GM13977 (cell line): ENCODE measurements around the gene CREB3L4.

ENCODE experiments used
- DNase-seq: peaks from one replicate; pipeline ENCODE4 v3.0.0; 2012; ENCODE audit warnings: low spot score
- CTCF ChIP-seq: IDR thresholded peaks from 2 replicates; pipeline ENCODE4 v1.5.1; 2012; ENCODE audit warnings: mild to moderate bottlenecking, control low read depth; ENCODE audit not compliant: insufficient read depth; ENCODE audit errors: extremely low read depth, missing control alignments
- in situ Hi-C: fragments of 300-500 bp; cut with MboI; formaldehyde crosslinking; loops from one replicate; pipeline ENCODE4 v1.12.0; 2022; ENCODE audit warnings: low sequenced_read_pairs, low pct_unique_long_range_greater_than_20kb, mixed read lengths, inconsistent platforms; ENCODE audit not compliant: unreplicated experiment

Gene CREB3L4

GRCh38 chr1:153967107-153967999 lies at the start of gene CREB3L4:
TSS of gene CREB3L4 (plus strand) at chr1:153967902. CDS start at chr1:153968526, 624 bp downstream.
- peak; percentile 91 for DNase-seq
- peak; percentile 53 for TF ChIP-seq CTCF
- in situ Hi-C loops = no loop called here

- peak; percentile 54 for TF ChIP-seq CTCF
- DNase-seq = no peak
- in situ Hi-C loops = loop anchor here (10.0 kb wide), 1 partner anchor 105 kb away; no protein-coding TSS in a partner anchor
These were observed 47.5 kb upstream of the CREB3L4 start for GRCh38 chr1:153919876-153920852.

GRCh38 chr1:153921080-153921802 lies 46.5 kb upstream of the CREB3L4 start:
- in situ Hi-C loops = no loop called here
- no peak for DNase-seq
- TF ChIP-seq CTCF = no peak

GRCh38 chr1:153921803-153922075 lies 46.0 kb upstream of the CREB3L4 start:
- in situ Hi-C loops = no loop called here
- TF ChIP-seq CTCF = no peak
- DNase-seq = no peak

GRCh38 chr1:153922076-153922971 lies 45.4 kb upstream of the CREB3L4 start:
- in situ Hi-C loops = no loop called here
- TF ChIP-seq CTCF = peak; percentile 44
- no peak for DNase-seq
